PC-3 (cell line): ENCODE results near the gene PPFIBP2. TPM values are rescaled to one million over a fixed set of nuclear protein-coding genes. Genes with fewer than 3 reads are reported as not detected.

Source experiments
- ATAC-seq: fragments of 200-7000 bp; cut with Tn5 transposase; 2 replicates; pipeline ENCODE4 v1.9.1; 2020; ENCODE audit warnings: mild to moderate bottlenecking, moderate library complexity
- BruUV-seq: library from RNA; stranded (reverse); fragments of 400-500 nt; replicated peaks from 2 replicates; lab custom pipeline; 2021; lab: Mats Ljungman, UMichigan
- CTCF ChIA-PET: fragments of 300-600 bp; sonication (Branson Sonifier 250); formaldehyde crosslinking; loops from one replicate; lab custom pipeline; 2022; ENCODE audit warnings: antibody characterized with exemption; lab: Charles Lee
- POLR2A ChIA-PET: fragments of 300-600 bp; sonication (Branson Sonifier 250); formaldehyde crosslinking; loops from one replicate; lab custom pipeline; 2022; ENCODE audit warnings: antibody characterized with exemption; ENCODE audit not compliant: unreplicated experiment; lab: Charles Lee
- DNase-seq: peaks from one replicate; pipeline ENCODE4 v3.0.0-alpha.2; 2015
- H2AFZ ChIP-seq: fragments of 300-600 bp; sonication (generic); 2 replicates; pipeline ENCODE4 v1.6.0; 2016; ENCODE audit warnings: antibody characterized with exemption, low read length
- H3F3A ChIP-seq: fragments of 300-600 bp; sonication (generic); one replicate; pipeline ENCODE4 v1.6.0; 2017; ENCODE audit warnings: antibody characterized with exemption, low read length, control low read depth, mild to moderate bottlenecking; ENCODE audit not compliant: unreplicated experiment
- H3K27ac ChIP-seq: fragments of 300-600 bp; sonication (generic); 2 replicates; pipeline ENCODE4 v1.5.1; 2016; ENCODE audit warnings: mild to moderate bottlenecking, low read length
- H3K27me3 ChIP-seq: fragments of 300-600 bp; sonication (generic); 2 replicates; pipeline ENCODE4 v1.6.1; 2016; ENCODE audit warnings: low read length, mixed read lengths
- H3K36me3 ChIP-seq: fragments of 300-600 bp; sonication (generic); 2 replicates; pipeline ENCODE4 v1.6.1; 2016; ENCODE audit warnings: low read depth, mixed run types, low read length, mixed read lengths
- H3K4me1 ChIP-seq: fragments of 300-600 bp; sonication (generic); 2 replicates; pipeline ENCODE4 v1.5.1; 2016; ENCODE audit warnings: low read length; ENCODE audit not compliant: insufficient read depth
- H3K4me2 ChIP-seq: fragments of 300-600 bp; sonication (generic); 2 replicates; pipeline ENCODE4 v1.6.0; 2016; ENCODE audit warnings: low read length
- H3K4me3 ChIP-seq: fragments of 300-600 bp; sonication (generic); 2 replicates; pipeline ENCODE4 v1.5.1; 2016; ENCODE audit warnings: mild to moderate bottlenecking, low read length, mixed read lengths
- H3K79me2 ChIP-seq: fragments of 300-600 bp; sonication (generic); 2 replicates; pipeline ENCODE4 v1.6.1; 2017; ENCODE audit warnings: low read length, mixed read lengths
- H3K9ac ChIP-seq: fragments of 300-600 bp; sonication (generic); 2 replicates; pipeline ENCODE4 v1.6.0; 2016; ENCODE audit warnings: mild to moderate bottlenecking, low read length
- H3K9me2 ChIP-seq: fragments of 300-600 bp; sonication (generic); replicated peaks from 2 replicates; pipeline ENCODE4 v1.6.1; 2016; ENCODE audit warnings: mixed run types, low read length, mixed read lengths
- H3K9me3 ChIP-seq: fragments of 300-600 bp; sonication (generic); 2 replicates; pipeline ENCODE4 v1.6.1; 2016; ENCODE audit warnings: low read length, mixed read lengths
- H4K20me1 ChIP-seq: fragments of 300-600 bp; sonication (generic); 2 replicates; pipeline ENCODE4 v1.6.1; 2016; ENCODE audit warnings: low read length, mixed read lengths
- EZH2 ChIP-seq: fragments of 300-600 bp; sonication (generic); IDR thresholded peaks from one replicate; pipeline ENCODE4 v1.6.1; 2017; ENCODE audit warnings: antibody characterized with exemption, mild to moderate bottlenecking, low read length; ENCODE audit not compliant: unreplicated experiment
- EZH2phosphoT487 ChIP-seq: fragments of 300-600 bp; sonication (generic); IDR thresholded peaks from 2 replicates; pipeline ENCODE4 v1.6.1; 2018; ENCODE audit warnings: mild to moderate bottlenecking, antibody characterized with exemption, low read length, borderline replicate concordance
- intact Hi-C: fragments of 100-400 bp; cut with micrococcal nuclease; formaldehyde crosslinking; loops from 2 replicates; pipeline ENCODE4 v1.9.0; 2023
- total RNA-seq: library from RNA; depleted of rRNA; stranded (reverse); fragments of >200 nt; gene quantifications from 2 replicates; pipeline ENCODE4 v1.2.3, GENCODE V29; 2014
- TF ChIP-seq, protein P1 (sequence below): fragments of 300-600 bp; sonication (generic); conservative IDR thresholded peaks from 2 replicates; pipeline ENCODE4 v1.5.1; 2017; ENCODE audit warnings: antibody characterized with exemption, low read depth, mild to moderate bottlenecking, low read length

PPFIBP2 gene
- total RNA-seq, 1 experiment from 2014 or later, result 3.2 TPM

DNA sequence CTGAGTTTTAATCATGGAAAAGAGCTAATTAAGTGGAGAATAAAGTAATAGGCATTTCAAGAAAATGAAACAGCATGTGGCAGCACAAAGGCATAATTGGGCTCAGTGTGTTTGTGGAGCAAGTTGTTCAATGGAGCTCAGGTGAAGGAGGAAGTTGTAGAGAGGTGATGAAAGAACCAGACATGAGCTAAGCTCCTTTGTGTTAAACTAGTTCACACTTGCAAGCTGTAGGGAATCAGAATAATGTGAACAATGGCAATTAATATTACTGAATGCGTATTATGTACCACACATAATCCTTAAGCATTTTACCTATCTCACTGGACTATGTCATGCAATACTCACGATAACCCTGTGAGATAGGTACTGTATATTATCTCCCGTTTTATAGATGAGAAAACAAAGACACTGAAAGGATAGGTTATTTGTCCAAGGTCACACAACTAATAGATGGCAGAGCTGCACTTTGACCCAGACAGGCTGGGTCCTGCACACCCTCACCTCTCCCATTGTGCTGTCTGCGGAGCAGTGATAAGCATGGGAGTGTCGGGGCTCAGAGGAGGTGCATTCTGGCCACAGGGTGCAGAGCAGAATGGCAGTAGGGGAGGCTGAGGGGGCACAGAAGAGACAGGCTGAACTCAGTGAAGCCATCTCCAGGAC is 19.6 kb upstream of the PPFIBP2 start:
- no peak overlapping the region for H3K4me2 ChIP-seq
- H3K36me3 ChIP-seq, result no peaks in the 10 kb centered on the region
- BruUV-seq, result no TSS peak
- DNase-seq (no peak), ATAC-seq (no peak)
- H3K27ac ChIP-seq, result no peak overlapping the region
- H3K79me2 ChIP-seq, result no peaks in the 10 kb centered on the region
- no peak overlapping the region for H3K4me3 ChIP-seq
- no peak for TF ChIP-seq EZH2
- no peak for TF ChIP-seq EZH2phosphoT487
- TF ChIP-seq, protein P1, sequence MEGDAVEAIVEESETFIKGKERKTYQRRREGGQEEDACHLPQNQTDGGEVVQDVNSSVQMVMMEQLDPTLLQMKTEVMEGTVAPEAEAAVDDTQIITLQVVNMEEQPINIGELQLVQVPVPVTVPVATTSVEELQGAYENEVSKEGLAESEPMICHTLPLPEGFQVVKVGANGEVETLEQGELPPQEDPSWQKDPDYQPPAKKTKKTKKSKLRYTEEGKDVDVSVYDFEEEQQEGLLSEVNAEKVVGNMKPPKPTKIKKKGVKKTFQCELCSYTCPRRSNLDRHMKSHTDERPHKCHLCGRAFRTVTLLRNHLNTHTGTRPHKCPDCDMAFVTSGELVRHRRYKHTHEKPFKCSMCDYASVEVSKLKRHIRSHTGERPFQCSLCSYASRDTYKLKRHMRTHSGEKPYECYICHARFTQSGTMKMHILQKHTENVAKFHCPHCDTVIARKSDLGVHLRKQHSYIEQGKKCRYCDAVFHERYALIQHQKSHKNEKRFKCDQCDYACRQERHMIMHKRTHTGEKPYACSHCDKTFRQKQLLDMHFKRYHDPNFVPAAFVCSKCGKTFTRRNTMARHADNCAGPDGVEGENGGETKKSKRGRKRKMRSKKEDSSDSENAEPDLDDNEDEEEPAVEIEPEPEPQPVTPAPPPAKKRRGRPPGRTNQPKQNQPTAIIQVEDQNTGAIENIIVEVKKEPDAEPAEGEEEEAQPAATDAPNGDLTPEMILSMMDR, result no peak
- H3K9me2 ChIP-seq, result no peaks in the 10 kb centered on the region
- H3K9ac ChIP-seq, result no peak overlapping the region
- intact Hi-C loops, result no loop called here
- H3K4me1 ChIP-seq, result peaks cover 4% of the 10 kb centered on the region; the same call in 1 of the 2 replicates
- peaks cover 32% of the 10 kb centered on the region for H3K27me3 ChIP-seq
- ChIA-PET CTCF (no interaction called here), POLR2A (no interaction called here)
- H3K9me3 ChIP-seq, result no peaks in the 10 kb centered on the region
- H2AFZ ChIP-seq, result no peak overlapping the region
- no peaks in the 10 kb centered on the region for H4K20me1 ChIP-seq
- no peaks in the 10 kb centered on the region for H3F3A ChIP-seq

DNA sequence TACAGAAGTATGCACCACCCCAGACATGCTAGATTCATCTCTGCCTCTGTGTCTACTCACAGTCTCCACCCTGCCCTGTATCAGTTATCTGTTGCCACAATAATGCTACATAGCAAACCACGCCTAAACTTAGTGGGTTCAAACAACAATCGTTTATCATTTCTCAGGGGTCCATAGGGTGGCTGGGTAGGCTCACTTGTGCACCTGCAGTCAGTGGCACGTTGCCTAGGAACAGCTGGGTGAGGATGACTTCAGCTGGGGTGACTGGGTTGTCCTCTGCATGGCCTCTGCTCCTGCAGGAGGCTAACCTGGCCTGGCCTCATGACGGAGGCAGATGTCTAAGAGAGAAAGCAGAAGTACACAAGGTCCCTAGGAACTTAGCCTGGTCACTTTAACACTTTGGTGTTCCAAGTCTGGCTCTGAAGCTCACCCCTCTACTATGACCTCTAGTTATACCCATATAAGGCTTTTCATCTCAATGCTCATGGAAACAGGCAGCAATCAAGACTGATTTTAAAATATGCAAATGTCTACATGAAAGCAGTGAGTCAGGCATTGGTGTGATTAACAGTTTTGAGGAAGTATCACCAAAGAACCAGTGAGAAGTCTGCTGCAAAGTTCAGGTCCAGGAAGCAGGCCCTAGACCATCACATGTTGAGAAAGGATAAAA is 17.8 kb upstream of the PPFIBP2 start:
- no peak for ATAC-seq
- no TSS peak for BruUV-seq
- DNase-seq, result no peak
- no peaks in the 10 kb centered on the region for H3K9me3 ChIP-seq
- POLR2A ChIA-PET, result interaction anchor here (0.6 kb wide), 1 partner anchor 475 kb away, joined by 3 read pairs; no protein-coding TSS in a partner anchor
- no peak overlapping the region for H2AFZ ChIP-seq
- no peak overlapping the region for H3K9ac ChIP-seq
- no peaks in the 10 kb centered on the region for H3K9me2 ChIP-seq
- CTCF ChIA-PET, result no interaction called here
- H3K4me1 ChIP-seq, result no peaks in the 10 kb centered on the region
- H3K36me3 ChIP-seq, result no peaks in the 10 kb centered on the region
- no peak overlapping the region for H3K4me2 ChIP-seq
- H3K27me3 ChIP-seq, result peaks cover 33% of the 10 kb centered on the region
- H3K27ac ChIP-seq, result no peak overlapping the region
- no peaks in the 10 kb centered on the region for H3K79me2 ChIP-seq
- H3K4me3 ChIP-seq, result no peak overlapping the region
- intact Hi-C loops, result no loop called here
- H3F3A ChIP-seq, result no peaks in the 10 kb centered on the region
- no peaks in the 10 kb centered on the region for H4K20me1 ChIP-seq
- TF ChIP-seq, protein P1, result no peak
- TF ChIP-seq EZH2phosphoT487, result no peak
- no peak for TF ChIP-seq EZH2

DNA sequence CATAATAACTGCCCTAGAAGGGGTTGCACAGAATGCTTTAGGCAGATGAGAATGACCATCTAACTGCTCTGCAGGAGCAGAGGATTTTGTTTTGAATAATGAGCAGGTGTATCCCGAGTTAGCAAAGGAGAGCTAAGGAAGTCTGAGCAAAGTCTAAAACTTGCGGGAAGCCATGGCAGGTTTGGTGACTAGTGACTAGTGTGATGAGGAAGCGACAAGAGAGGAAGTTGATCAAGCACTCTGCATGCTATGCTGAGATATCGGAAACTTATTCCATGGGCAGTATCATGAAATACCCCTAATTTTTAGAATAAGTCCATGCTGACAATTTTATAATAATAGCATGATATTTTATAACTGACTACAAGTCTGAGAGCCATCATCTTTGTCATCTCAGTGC is 15.6 kb upstream of the PPFIBP2 start:
- intact Hi-C loops, result no loop called here
- Histone ChIP-seq H3K4me3 (no peak overlapping the region), H3K27me3 (peaks cover 33% of the 10 kb centered on the region), H4K20me1 (no peaks in the 10 kb centered on the region), H3K4me1 (no peaks in the 10 kb centered on the region), H2AFZ (no peak overlapping the region), H3K9ac (no peak overlapping the region), H3K79me2 (no peaks in the 10 kb centered on the region), H3K36me3 (no peaks in the 10 kb centered on the region), H3F3A (no peaks in the 10 kb centered on the region), H3K27ac (no peak overlapping the region), H3K9me3 (no peaks in the 10 kb centered on the region), H3K4me2 (no peak overlapping the region), H3K9me2 (no peaks in the 10 kb centered on the region)
- no peak for ATAC-seq
- no peak for TF ChIP-seq EZH2
- TF ChIP-seq EZH2phosphoT487, result no peak
- TF ChIP-seq, protein P1, result no peak
- CTCF ChIA-PET, result no interaction called here
- POLR2A ChIA-PET, result no interaction called here
- no TSS peak for BruUV-seq
- DNase-seq, result no peak
